Stomach (tissue), 9 donors: Measurements from ENCODE around the gene SBDS. TPM values are rescaled to one million over a fixed set of nuclear protein-coding genes. Genes with fewer than 3 reads are reported as not detected.
A peak's percentile ranks its signal among the peaks of the same experiment; 100 is the strongest.

Experiments used
- DNase-seq, 2 donors: peaks; one replicate each; pipeline versions ENCODE4 v3.0.0 to v3.0.0-alpha.2; 2013 to 2019
- H3K27ac ChIP-seq, 5 donors: fragments of 200-600 bp in 4 of 5; sonication (generic) in 4 of 5; one replicate each; pipeline ENCODE4 v1.5.1; 2013 to 2019; ENCODE audit warnings: mild to moderate bottlenecking in 1 of 5, moderate library complexity in 1 of 5
- H3K27me3 ChIP-seq, 3 donors: fragments of 200-600 bp; sonication (generic); one replicate each; pipeline ENCODE4 v1.5.1; 2017 to 2019; ENCODE audit warnings: mixed run types in 1 of 3
- H3K36me3 ChIP-seq, 4 donors: fragments of 200-600 bp; sonication (generic); 1 replicate in 3 of 4; 2 replicates in 1 of 4; pipeline ENCODE4 v1.5.1; 2016 to 2019
- H3K4me1 ChIP-seq, 4 donors: fragments of 200-600 bp; sonication (generic); one replicate each; pipeline ENCODE4 v1.5.1; 2016 to 2019
- H3K4me3 ChIP-seq, 4 donors: fragments of 200-600 bp; sonication (generic) in 3 of 4; one replicate each; pipeline ENCODE4 v1.5.1; 2016 to 2019; ENCODE audit warnings: mild to moderate bottlenecking in 1 of 4
- H3K9me3 ChIP-seq, 4 donors: fragments of 200-600 bp; sonication (generic); one replicate each; pipeline ENCODE4 v1.5.1; 2016 to 2019
- EP300 ChIP-seq: sonication (generic); formaldehyde crosslinking; IDR thresholded peaks from one replicate; pipeline ENCODE4 v1.6.1; 2017; ENCODE audit warnings: antibody characterized with exemption
- POLR2A ChIP-seq, 4 donors: fragments of 450-650 bp; IDR thresholded peaks; one replicate each; pipeline ENCODE4 v1.6.1; 2016; ENCODE audit warnings: antibody characterized with exemption in 4 of 4, control low read depth in 2 of 4, mild to moderate bottlenecking in 1 of 4, moderate library complexity in 1 of 4
- POLR2AphosphoS5 ChIP-seq, 3 donors: sonication (generic); formaldehyde crosslinking; IDR thresholded peaks; one replicate each; pipeline ENCODE4 v1.6.1; 2016; ENCODE audit warnings: antibody characterized with exemption in 3 of 3
- WGBS, 5 donors: extraction: QIAGEN DNeasy Blood & Tissue Kit in 3 of 5; methylation state at CpG; one replicate each; pipeline versions ENCODE4 v1.1.5 to v1.1.7; 2013 to 2018; 5-methylcytosine and 5-hydroxymethylcytosine counted together
- intact Hi-C: fragments of 100-400 bp; cut with DNase I; formaldehyde crosslinking; loops from one replicate; pipeline ENCODE4 v1.15.1; 2023; ENCODE audit warnings: low total_unique reads
- polyA plus RNA-seq, 3 donors: library from polyadenylated mRNA; stranded (reverse); fragments of 200-250 nt; gene quantifications; one replicate each; pipeline ENCODE4 v1.2.3, GENCODE V29; 2013
- total RNA-seq, 5 donors: library from RNA; depleted of rRNA; stranded (reverse); fragments of >200 nt; gene quantifications; one replicate each; pipeline versions ENCODE4 v1.1.0 to v1.2.3, GENCODE V29; 2014 to 2016
- TF ChIP-seq, protein P1 (sequence below), 7 experiments: fragments of 450-650 bp in 4 of 7; fragments of 200-600 bp in 3 of 7; sonication (generic) in 3 of 7; IDR thresholded peaks; one replicate each; pipeline ENCODE4 v1.5.1; 2016 to 2019; ENCODE audit warnings: antibody characterized with exemption in 7 of 7, control low read depth in 2 of 7, mild to moderate bottlenecking in 1 of 7
- donor health status: healthy with polysubstance abuse.
- donor health status: Bipolar disorder and iron deficiency.
- donor health status: healthy.

Gene SBDS
- total and polyA plus RNA-seq, 8 donors: 93.2 to 192 (median 112) TPM

GRCh38 chr7:66950311-66950710 lies 45.1 kb downstream of the SBDS start:
- TF ChIP-seq EP300 (no peak), POLR2AphosphoS5 (IDR thresholded peaks at IDR 0.05) (no peak), POLR2A (IDR thresholded peaks at IDR 0.05) (no peak)
- TF ChIP-seq, protein P1, sequence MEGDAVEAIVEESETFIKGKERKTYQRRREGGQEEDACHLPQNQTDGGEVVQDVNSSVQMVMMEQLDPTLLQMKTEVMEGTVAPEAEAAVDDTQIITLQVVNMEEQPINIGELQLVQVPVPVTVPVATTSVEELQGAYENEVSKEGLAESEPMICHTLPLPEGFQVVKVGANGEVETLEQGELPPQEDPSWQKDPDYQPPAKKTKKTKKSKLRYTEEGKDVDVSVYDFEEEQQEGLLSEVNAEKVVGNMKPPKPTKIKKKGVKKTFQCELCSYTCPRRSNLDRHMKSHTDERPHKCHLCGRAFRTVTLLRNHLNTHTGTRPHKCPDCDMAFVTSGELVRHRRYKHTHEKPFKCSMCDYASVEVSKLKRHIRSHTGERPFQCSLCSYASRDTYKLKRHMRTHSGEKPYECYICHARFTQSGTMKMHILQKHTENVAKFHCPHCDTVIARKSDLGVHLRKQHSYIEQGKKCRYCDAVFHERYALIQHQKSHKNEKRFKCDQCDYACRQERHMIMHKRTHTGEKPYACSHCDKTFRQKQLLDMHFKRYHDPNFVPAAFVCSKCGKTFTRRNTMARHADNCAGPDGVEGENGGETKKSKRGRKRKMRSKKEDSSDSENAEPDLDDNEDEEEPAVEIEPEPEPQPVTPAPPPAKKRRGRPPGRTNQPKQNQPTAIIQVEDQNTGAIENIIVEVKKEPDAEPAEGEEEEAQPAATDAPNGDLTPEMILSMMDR (IDR thresholded peaks at IDR 0.05): no peak
- no peaks in the 10 kb centered on the region for H3K9me3 ChIP-seq
- H3K27me3 ChIP-seq: no peaks in the 10 kb centered on the region
- H3K27ac ChIP-seq: no peak overlapping the region
- 70 to 77% (median 72%) methylated on average over 3 of the region's 3 CpGs for WGBS, 5 donors
- peaks cover 8 to 40% (median 16%) of the 10 kb centered on the region in 4 donors for H3K4me1 ChIP-seq
- no peak overlapping the region for H3K4me3 ChIP-seq
- intact Hi-C loops: no loop called here
- H3K36me3 ChIP-seq: peaks cover 67 to 100% (median 99%) of the 10 kb centered on the region in 4 donors
- DNase-seq: no peak

DNA sequence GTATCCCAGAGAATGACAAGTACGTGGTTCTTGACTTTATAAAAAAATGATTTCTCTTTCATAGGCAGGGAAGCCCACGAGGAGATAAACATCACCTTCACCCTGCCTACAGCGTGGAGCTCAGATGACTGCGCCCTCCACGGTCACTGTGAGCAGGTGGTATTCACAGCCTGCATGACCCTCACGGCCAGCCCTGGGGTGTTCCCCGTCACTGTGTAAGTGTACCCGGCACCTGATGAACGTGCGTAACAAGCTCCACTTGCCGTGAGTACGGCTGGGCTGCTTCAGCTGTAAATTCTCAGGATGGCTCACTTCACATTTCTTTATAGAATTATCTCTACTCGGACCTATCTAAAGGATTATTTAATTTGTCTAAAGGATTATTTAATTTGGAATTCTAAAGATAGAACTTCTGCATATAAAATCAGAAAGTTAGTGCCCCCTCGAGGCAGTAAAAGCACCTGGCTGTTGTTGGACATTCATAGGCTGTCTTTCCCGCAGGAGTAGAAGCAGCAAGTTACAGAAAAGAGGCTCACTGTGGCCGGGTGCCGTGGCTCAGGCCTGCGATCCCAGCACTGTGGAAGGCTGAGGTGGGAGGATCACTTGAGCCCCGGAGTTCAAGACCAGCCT lies 46.8 kb downstream of the SBDS start:
- Histone ChIP-seq H3K27me3 (no peaks in the 10 kb centered on the region), H3K36me3 (peaks cover 73 to 100% (median 99%) of the 10 kb centered on the region in 4 donors), H3K27ac (no peak overlapping the region), H3K4me3 (no peak overlapping the region), H3K9me3 (no peaks in the 10 kb centered on the region), H3K4me1 (peaks cover 8 to 40% (median 16%) of the 10 kb centered on the region in 4 donors)
- 81 to 85% (median 85%) methylated on average over 19 of the region's 19 CpGs for WGBS, 5 donors
- intact Hi-C loops: no loop called here
- no peak for TF ChIP-seq POLR2A (IDR thresholded peaks at IDR 0.05)
- TF ChIP-seq POLR2AphosphoS5 (IDR thresholded peaks at IDR 0.05): no peak
- no peak for TF ChIP-seq EP300
- TF ChIP-seq, protein P1 (IDR thresholded peaks at IDR 0.05): no peak
- no peak for DNase-seq

DNA sequence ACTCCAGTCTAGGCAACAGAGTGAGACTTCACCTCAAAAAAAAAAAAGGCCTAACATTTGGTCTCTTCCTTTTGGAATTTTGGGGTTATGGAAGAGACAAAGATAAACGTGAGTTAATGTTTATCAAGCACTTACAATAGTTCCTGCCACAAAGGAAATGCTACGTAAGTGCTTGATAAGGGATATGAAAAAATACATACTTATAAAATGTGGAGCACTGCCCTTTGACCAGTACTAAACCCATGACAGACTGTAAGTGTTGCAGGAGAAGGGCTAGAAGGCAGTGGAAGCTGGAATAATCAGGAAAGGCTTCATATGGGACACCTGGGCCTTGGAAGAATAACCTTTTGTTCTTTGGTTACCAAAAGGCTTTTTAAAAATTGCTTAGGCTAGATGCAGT lies 48.8 kb downstream of the SBDS start:
- DNase-seq: peak in 1 of 2 donors; percentile 78
- H3K27me3 ChIP-seq: no peaks in the 10 kb centered on the region
- TF ChIP-seq, protein P1 (IDR thresholded peaks at IDR 0.05): no peak
- TF ChIP-seq POLR2A (IDR thresholded peaks at IDR 0.05): no peak
- peak in 1 of 3 donors; percentile 56 for TF ChIP-seq POLR2AphosphoS5 (IDR thresholded peaks at IDR 0.05)
- peaks cover 75 to 100% (median 99%) of the 10 kb centered on the region in 4 donors for H3K36me3 ChIP-seq
- no peaks in the 10 kb centered on the region for H3K9me3 ChIP-seq
- peak overlapping the region; percentile 50 to 72 (median 64) for H3K27ac ChIP-seq
- no peak overlapping the region for H3K4me3 ChIP-seq
- H3K4me1 ChIP-seq: peaks cover 0 to 19% (median 8%) of the 10 kb centered on the region in 4 donors
- intact Hi-C loops: no loop called here
- WGBS, 5 donors: 22 to 53% (median 28%) methylated on average over 2 of the region's 2 CpGs

DNA sequence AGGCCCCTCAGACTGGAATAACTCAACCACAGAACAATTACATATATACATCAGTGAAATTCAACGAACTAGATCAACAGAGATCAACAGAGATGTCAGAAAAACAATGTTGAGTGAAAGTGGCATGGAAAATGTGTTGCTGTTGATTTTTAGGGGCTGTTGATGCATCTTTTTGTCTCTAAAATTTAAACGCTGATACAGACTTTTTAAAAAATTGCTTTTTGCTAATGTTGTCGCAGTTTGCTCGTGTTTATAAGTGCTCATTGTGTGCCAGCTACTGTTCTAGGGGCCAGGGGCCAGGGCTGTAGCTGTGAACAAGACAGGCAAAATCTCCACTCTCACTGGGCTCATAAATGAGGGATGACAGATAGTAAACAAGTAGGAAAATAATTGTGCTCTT lies 56.1 kb downstream of the SBDS start:
- peaks cover 26 to 46% (median 41%) of the 10 kb centered on the region in 4 donors for H3K36me3 ChIP-seq
- WGBS, 5 donors: 81 to 92% (median 85%) methylated on average over 4 of the region's 4 CpGs
- H3K4me3 ChIP-seq: no peak overlapping the region
- H3K27ac ChIP-seq: no peak overlapping the region
- H3K4me1 ChIP-seq: peaks cover 0 to 26% (median 11%) of the 10 kb centered on the region in 4 donors
- TF ChIP-seq EP300 (no peak), POLR2A (IDR thresholded peaks at IDR 0.05) (no peak), POLR2AphosphoS5 (IDR thresholded peaks at IDR 0.05) (no peak)
- TF ChIP-seq, protein P1 (IDR thresholded peaks at IDR 0.05): no peak
- no peak for DNase-seq
- no peaks in the 10 kb centered on the region for H3K9me3 ChIP-seq
- intact Hi-C loops: no loop called here
- no peaks in the 10 kb centered on the region for H3K27me3 ChIP-seq
